H1 (cell line): ENCODE results near the gene DNAL1. TPM values are rescaled to one million over a fixed set of nuclear protein-coding genes. Genes with fewer than 3 reads are reported as not detected.

Source experiments
- CTCF ChIA-PET: fragments of 300-600 bp; sonication (Branson Sonifier 250); formaldehyde crosslinking; loops from one replicate; lab custom pipeline; 2021; ENCODE audit not compliant: partially characterized antibody; lab: Charles Lee
- POLR2A ChIA-PET: fragments of 300-600 bp; sonication (Branson Sonifier 250); formaldehyde crosslinking; loops from one replicate; lab custom pipeline; 2021; ENCODE audit warnings: inconsistent platforms; ENCODE audit not compliant: partially characterized antibody; lab: Charles Lee
- DNase-seq, 2 experiments: peaks; one replicate each; pipeline versions ENCODE4 v3.0.0 to v3.0.0-alpha.2; 2010 to 2022; ENCODE audit warnings: low spot score in 2 of 2, low read depth in 1 of 2, mixed read lengths in 1 of 2
- FAIRE-seq: peaks from 2 replicates; lab custom pipeline; 2011; peaks lifted over from hg19 to GRCh38; lab: Jason Lieb, UNC
- H2AFZ ChIP-seq: 2 replicates; pipeline ENCODE4 v1.8.1; 2012; ENCODE audit warnings: low read length, inconsistent platforms
- H2AK5ac ChIP-seq: 2 replicates; pipeline ENCODE4 v1.6.1; 2013; ENCODE audit warnings: low read depth, low read length
- H2BK120ac ChIP-seq: replicated peaks from 2 replicates; pipeline ENCODE3; 2013; ENCODE audit warnings: low read depth, low read length, inconsistent platforms
- H2BK12ac ChIP-seq: 2 replicates; pipeline ENCODE4 v1.6.1; 2013; ENCODE audit warnings: low read depth, low read length
- H2BK15ac ChIP-seq: 2 replicates; pipeline ENCODE4 v1.6.1; 2013; ENCODE audit warnings: low read length
- H2BK20ac ChIP-seq: 2 replicates; pipeline ENCODE4 v1.6.1; 2013; ENCODE audit warnings: low read length
- H2BK5ac ChIP-seq: 2 replicates; pipeline ENCODE4 v1.6.1; 2013; ENCODE audit warnings: low read depth, low read length
- H3K14ac ChIP-seq: 2 replicates; pipeline ENCODE4 v1.6.1; 2013; ENCODE audit warnings: inconsistent platforms; ENCODE audit not compliant: insufficient read length
- H3K18ac ChIP-seq: 2 replicates; pipeline ENCODE4 v1.6.1; 2013; ENCODE audit warnings: low read length; ENCODE audit errors: extremely low read depth
- H3K23ac ChIP-seq: 2 replicates; pipeline ENCODE4 v1.6.1; 2013; ENCODE audit warnings: inconsistent platforms; ENCODE audit not compliant: insufficient read length
- H3K23me2 ChIP-seq: 2 replicates; pipeline ENCODE4 v1.6.1; 2013; ENCODE audit warnings: low read depth, low read length
- H3K27ac ChIP-seq: 2 replicates; pipeline ENCODE4 v1.6.1; 2011; ENCODE audit warnings: low read depth, low read length, inconsistent platforms
- H3K27me3 ChIP-seq, 4 experiments: replicated peaks in 1 of 4; 1 replicate in 1 of 4; 2 replicates in 3 of 4; pipeline versions ENCODE4 v1.6.1 to v1.8.1; 2011 to 2013; ENCODE audit warnings: low read length in 3 of 4, mild to moderate bottlenecking in 3 of 4, inconsistent platforms in 2 of 4, mixed read lengths in 2 of 4, moderate library complexity in 1 of 4; ENCODE audit not compliant: control insufficient read depth in 3 of 4, insufficient read depth in 3 of 4; ENCODE audit errors: extremely low read depth in 1 of 4
- H3K36me3 ChIP-seq, 4 experiments: 2 replicates each; pipeline versions ENCODE4 v1.6.1 to v1.8.1; 2011 to 2013; ENCODE audit warnings: mild to moderate bottlenecking in 4 of 4, low read length in 3 of 4, moderate library complexity in 2 of 4, control low read depth in 1 of 4, inconsistent platforms in 1 of 4; ENCODE audit not compliant: insufficient read depth in 4 of 4, control insufficient read depth in 2 of 4
- H3K4ac ChIP-seq: replicated peaks from 2 replicates; pipeline ENCODE3; 2013; ENCODE audit warnings: low read length, low read depth, mixed read lengths, inconsistent platforms; ENCODE audit not compliant: insufficient read length
- H3K4me1 ChIP-seq, 4 experiments: replicated peaks in 1 of 4; 1 replicate in 1 of 4; 2 replicates in 3 of 4; pipeline versions ENCODE4 v1.6.1 to v1.8.1; 2011 to 2013; ENCODE audit warnings: low read length in 3 of 4, inconsistent platforms in 2 of 4, mixed read lengths in 1 of 4; ENCODE audit not compliant: insufficient read depth in 4 of 4, control insufficient read depth in 3 of 4
- H3K4me2 ChIP-seq, 2 experiments: 2 replicates each; pipeline versions ENCODE4 v1.6.1 to v1.8.1; 2011 to 2013; ENCODE audit warnings: low read depth in 2 of 2, low read length in 2 of 2, control low read depth in 1 of 2, inconsistent platforms in 1 of 2, mild to moderate bottlenecking in 1 of 2; ENCODE audit not compliant: insufficient read depth in 1 of 2
- H3K4me3 ChIP-seq, 4 experiments: fragments of 200-600, 300-600 bp in 1 of 4; sonication (generic), shearing (Covaris generic), sonication (Bioruptor Twin) in 1 of 4; 2 replicates each; pipeline versions ENCODE4 v1.5.1 to v1.8.1; 2011 to 2016; ENCODE audit warnings: low read length in 4 of 4, low read depth in 3 of 4, control low read depth in 2 of 4, inconsistent platforms in 2 of 4, mild to moderate bottlenecking in 2 of 4, mixed read lengths in 1 of 4, moderate library complexity in 1 of 4; ENCODE audit not compliant: insufficient read depth in 2 of 4; ENCODE audit errors: extremely low read depth in 1 of 4
- H3K56ac ChIP-seq: replicated peaks from 2 replicates; pipeline ENCODE3; 2013; ENCODE audit warnings: low read depth, mild to moderate bottlenecking, mixed read lengths, low read length, inconsistent platforms; ENCODE audit not compliant: insufficient read length
- H3K79me1 ChIP-seq: 2 replicates; pipeline ENCODE4 v1.6.1; 2013; ENCODE audit warnings: low read depth, low read length, control low read depth
- H3K79me2 ChIP-seq, 2 experiments: 2 replicates each; pipeline versions ENCODE4 v1.6.1 to v1.8.1; 2012 to 2013; ENCODE audit warnings: low read length in 2 of 2, mild to moderate bottlenecking in 2 of 2, inconsistent platforms in 1 of 2; ENCODE audit not compliant: insufficient read depth in 2 of 2, control insufficient read depth in 1 of 2
- H3K9ac ChIP-seq, 4 experiments: replicated peaks in 1 of 4; 1 replicate in 1 of 4; 2 replicates in 3 of 4; pipeline versions ENCODE4 v1.6.1 to v1.8.1; 2011 to 2013; ENCODE audit warnings: low read depth in 3 of 4, low read length in 3 of 4, control low read depth in 2 of 4, mild to moderate bottlenecking in 2 of 4, moderate library complexity in 2 of 4, inconsistent platforms in 1 of 4; ENCODE audit errors: extremely low read depth in 1 of 4
- H3K9me3 ChIP-seq, 2 experiments: 2 replicates each; pipeline versions ENCODE4 v1.6.1 to v1.8.1; 2012 to 2013; ENCODE audit warnings: mild to moderate bottlenecking in 2 of 2, moderate library complexity in 2 of 2, control low read depth in 1 of 2, inconsistent platforms in 1 of 2, low read depth in 1 of 2, low read length in 1 of 2, mixed read lengths in 1 of 2; ENCODE audit not compliant: insufficient read depth in 2 of 2
- H4K20me1 ChIP-seq, 2 experiments: replicated peaks in 1 of 2; 2 replicates each; pipeline versions ENCODE3 to v1.8.1; 2011 to 2013; ENCODE audit warnings: inconsistent platforms in 2 of 2, low read length in 2 of 2, mild to moderate bottlenecking in 1 of 2; ENCODE audit not compliant: insufficient read depth in 2 of 2, control insufficient read depth in 1 of 2
- H4K5ac ChIP-seq: 2 replicates; pipeline ENCODE4 v1.6.1; 2013; ENCODE audit warnings: low read length, low read depth, mixed read lengths, inconsistent platforms; ENCODE audit not compliant: insufficient read length
- H4K8ac ChIP-seq: 2 replicates; pipeline ENCODE4 v1.8.0; 2013; ENCODE audit warnings: mild to moderate bottlenecking, moderate library complexity, low read length, inconsistent platforms; ENCODE audit not compliant: insufficient read depth; ENCODE audit errors: extremely low read depth
- H4K91ac ChIP-seq: replicated peaks from 2 replicates; pipeline ENCODE3; 2013; ENCODE audit warnings: low read length, mixed read lengths, inconsistent platforms; ENCODE audit not compliant: insufficient read length
- CHD2 ChIP-seq: IDR thresholded peaks from 2 replicates; pipeline ENCODE4 v1.6.1; 2012; ENCODE audit warnings: low read length, improper control_type of control experiment
- E2F6 ChIP-seq: IDR thresholded peaks from 2 replicates; pipeline ENCODE4 v1.6.1; 2012; ENCODE audit warnings: inconsistent platforms
- KDM1A ChIP-seq: fragments of 200-600, 300-600 bp; sonication (generic); IDR thresholded peaks from 2 replicates; pipeline ENCODE4 v1.7.1; 2016; ENCODE audit warnings: mild to moderate bottlenecking, low read length, borderline replicate concordance
- POLR2A ChIP-seq, 2 experiments: IDR thresholded peaks; 1 replicate in 1 of 2; 2 replicates in 1 of 2; pipeline ENCODE4 v1.6.1; 2011; ENCODE audit warnings: low read depth in 2 of 2, low read length in 2 of 2, mild to moderate bottlenecking in 2 of 2; ENCODE audit errors: control extremely low read depth in 1 of 2
- RAD21 ChIP-seq, 2 experiments: IDR thresholded peaks in 1 of 2; conservative IDR thresholded peaks in 1 of 2; 2 replicates each; pipeline ENCODE4 v1.6.1; 2011; ENCODE audit warnings: low read depth in 2 of 2, low read length in 2 of 2, improper control_type of control experiment in 1 of 2, inconsistent platforms in 1 of 2, mild to moderate bottlenecking in 1 of 2, moderate library complexity in 1 of 2
- RNF2 ChIP-seq: fragments of 200-900, 300-1000 bp; sonication (generic); IDR thresholded peaks from 2 replicates; pipeline ENCODE4 v1.7.1; 2016; ENCODE audit warnings: borderline replicate concordance, low read depth, mild to moderate bottlenecking, antibody characterized with exemption, low read length; ENCODE audit not compliant: poor library complexity, severe bottlenecking; ENCODE audit errors: missing control alignments
- SIRT6 ChIP-seq: IDR thresholded peaks from one replicate; pipeline ENCODE4 v1.7.1; 2012; ENCODE audit warnings: low read length, inconsistent platforms
- SRF ChIP-seq: IDR thresholded peaks from 2 replicates; pipeline ENCODE4 v1.6.1; 2011; ENCODE audit warnings: mild to moderate bottlenecking, low read depth, low read length, moderate library complexity
- TAF1 ChIP-seq: IDR thresholded peaks from 2 replicates; pipeline ENCODE4 v1.6.1; 2011; ENCODE audit warnings: mild to moderate bottlenecking, low read depth, low read length
- TCF12 ChIP-seq: IDR thresholded peaks from 2 replicates; pipeline ENCODE4 v1.6.1; 2011; ENCODE audit warnings: low read depth, mild to moderate bottlenecking, low read length
- TEAD4 ChIP-seq: IDR thresholded peaks from 2 replicates; pipeline ENCODE4 v1.6.1; 2012; ENCODE audit warnings: low read depth, low read length, inconsistent platforms, mixed read lengths
- YY1 ChIP-seq: IDR thresholded peaks from 2 replicates; pipeline ENCODE4 v1.6.1; 2011; ENCODE audit warnings: low read depth, mild to moderate bottlenecking, low read length
- WGBS, 2 experiments: shearing (Covaris generic) in 1 of 2; methylation state at CpG; one replicate each; pipeline versions ENCODE4 v1.1.6 to v1.1.7; 2013 to 2015; ENCODE audit warnings: low lambda C conversion rate in 2 of 2, mixed read lengths in 2 of 2, inconsistent platforms in 1 of 2, low coverage in 1 of 2, missing lambda C conversion rate in 1 of 2; ENCODE audit not compliant: insufficient replicate concordance in 2 of 2, insufficient coverage in 1 of 2, insufficient read length in 1 of 2; ENCODE audit errors: extremely low coverage in 1 of 2, missing lambda C conversion rate in 1 of 2; 5-methylcytosine and 5-hydroxymethylcytosine counted together
- polyA plus RNA-seq, 7 experiments: library from polyadenylated mRNA; depleted of rRNA in 3 of 7; stranded (reverse) in 5 of 7; unstranded in 2 of 7; fragments of >200 nt in 5 of 7; fragments of 200-250 nt in 2 of 7; gene quantifications; 1 replicate in 5 of 7; 2 replicates in 1 of 7; 4 replicates in 1 of 7; pipeline versions ENCODE4 v1.2.1 to v1.2.3, GENCODE V29; 2011 to 2013; ENCODE audit warnings: missing spikeins in 2 of 7, mixed read lengths in 2 of 7
- total RNA-seq: library from RNA; stranded (reverse); fragmentation: NEBNext Ultra II Directional; extraction: Animal tissue kit (Norgen Biotek cat#: 25700); gene quantifications from 2 replicates; pipeline ENCODE4 v1.2.1, GENCODE V29; 2021
- TF ChIP-seq, protein P1 (sequence below): IDR thresholded peaks from 2 replicates; pipeline ENCODE4 v1.6.1; 2011; ENCODE audit warnings: low read length, improper control_type of control experiment

Gene DNAL1
- total and polyA plus RNA-seq, 2 of the 8 experiments (the other 6 are each of a cell fraction or from before 2014, with no cell fraction given) = 2.8 to 16.8 TPM

GRCh38 chr14:73694083-73694482, 49.3 kb downstream of the DNAL1 start:
- Histone ChIP-seq H4K91ac (no peak overlapping the region), H3K79me2 (no peaks in the 10 kb centered on the region), H3K9me3 (no peaks in the 10 kb centered on the region), H2BK5ac (no peak overlapping the region), H2AFZ (no peak overlapping the region), H2BK20ac (no peak overlapping the region), H3K4me1 (no peaks in the 10 kb centered on the region), H3K56ac (no peak overlapping the region), H3K27me3 (no peaks in the 10 kb centered on the region), H4K20me1 (no peaks in the 10 kb centered on the region), H3K9ac (no peak overlapping the region), H2BK15ac (no peak overlapping the region), H3K14ac (no peak overlapping the region), H3K18ac (no peak overlapping the region), H2BK120ac (no peak overlapping the region), H4K8ac (no peak overlapping the region), H3K4me3 (no peak overlapping the region), H2AK5ac (no peak overlapping the region), H3K23me2 (no peaks in the 10 kb centered on the region), H3K36me3 (peaks cover 0 to 3% (median 0%) of the 10 kb centered on the region in 4 experiments; a peak in 2 of 8 replicates), H3K4ac (no peak overlapping the region), H3K79me1 (no peaks in the 10 kb centered on the region), H2BK12ac (no peak overlapping the region), H4K5ac (no peak overlapping the region), H3K23ac (no peak overlapping the region), H3K27ac (no peak overlapping the region), H3K4me2 (no peak overlapping the region)
- DNase-seq (no peak), FAIRE-seq (no peak)
- ChIA-PET CTCF (interaction anchor here (0.6 to 1.6 kb wide), 3 partner anchors 16 to 98 kb away, joined by 3 to 8 read pairs (median 5); no protein-coding TSS in a partner anchor), POLR2A (interaction anchor here (0.7 kb wide), 1 partner anchor 50 kb away, joined by 3 read pairs; no protein-coding TSS in a partner anchor)
- 98% methylated on average over 2 of the region's 2 CpGs; no CpG with 5 or more reads in 1 of the 2 experiments for WGBS, 2 experiments
- TF ChIP-seq SIRT6 = no peak
- no peak for TF ChIP-seq KDM1A
- TF ChIP-seq YY1 = no peak
- no peak for TF ChIP-seq TCF12
- TF ChIP-seq POLR2A (IDR thresholded peaks at IDR 0.05; ENCODE audit: control extremely low read depth in 1 of 2, low read depth in 2 of 2, low read length in 2 of 2) = no peak
- no peak for TF ChIP-seq TAF1
- no peak for TF ChIP-seq RNF2
- TF ChIP-seq, protein P1, sequence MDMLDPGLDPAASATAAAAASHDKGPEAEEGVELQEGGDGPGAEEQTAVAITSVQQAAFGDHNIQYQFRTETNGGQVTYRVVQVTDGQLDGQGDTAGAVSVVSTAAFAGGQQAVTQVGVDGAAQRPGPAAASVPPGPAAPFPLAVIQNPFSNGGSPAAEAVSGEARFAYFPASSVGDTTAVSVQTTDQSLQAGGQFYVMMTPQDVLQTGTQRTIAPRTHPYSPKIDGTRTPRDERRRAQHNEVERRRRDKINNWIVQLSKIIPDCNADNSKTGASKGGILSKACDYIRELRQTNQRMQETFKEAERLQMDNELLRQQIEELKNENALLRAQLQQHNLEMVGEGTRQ = no peak
- TF ChIP-seq RAD21 (IDR thresholded peaks at IDR 0.05 in 1 of 2, conservative IDR thresholded peaks at IDR 0.05 in 1 of 2; ENCODE audit: low read depth in 2 of 2, low read length in 2 of 2) = no peak
- no peak for TF ChIP-seq CHD2
- no peak for TF ChIP-seq TEAD4
- no peak for TF ChIP-seq SRF
- TF ChIP-seq E2F6 = no peak
